ENCODE results near the gene SLIT3.

The SLIT3 gene

GRCh38 chr5:169256191-169256590 lies 44.7 kb downstream of the SLIT3 start:
- H3K4me3 ChIP-seq (replicated peaks; ENCODE audit: low read depth, low read length) = no peak overlapping the region
- no peaks in the 10 kb centered on the region for H3K27me3 ChIP-seq (replicated peaks; ENCODE audit: control insufficient read depth, insufficient read depth, low read length)
- no peaks in the 10 kb centered on the region for H3K36me3 ChIP-seq (ENCODE audit: control insufficient read depth, insufficient read depth, low read length)
- DNase-seq (ENCODE audit: extremely low read depth, insufficient read length) = no peak
- no peak for TF ChIP-seq CTCF (IDR thresholded peaks at IDR 0.05; ENCODE audit: insufficient read depth, low read length, poor library complexity, severe bottlenecking)

GRCh38 chr5:169253071-169253470 lies 47.9 kb downstream of the SLIT3 start:
- no peak for TF ChIP-seq CTCF (IDR thresholded peaks at IDR 0.05; ENCODE audit: insufficient read depth, low read length, poor library complexity, severe bottlenecking)
- H3K4me3 ChIP-seq (replicated peaks; ENCODE audit: low read depth, low read length) = no peak overlapping the region
- no peaks in the 10 kb centered on the region for H3K36me3 ChIP-seq (ENCODE audit: control insufficient read depth, insufficient read depth, low read length)
- no peak for DNase-seq (ENCODE audit: extremely low read depth, insufficient read length)
- peaks cover 1% of the 10 kb centered on the region; the same call in 1 of the 2 replicates for H3K27me3 ChIP-seq (replicated peaks; ENCODE audit: control insufficient read depth, insufficient read depth, low read length)

- DNase-seq (ENCODE audit: extremely low read depth, insufficient read length) = no peak
- peaks cover 1% of the 10 kb centered on the region; the same call in 1 of the 2 replicates for H3K27me3 ChIP-seq (replicated peaks; ENCODE audit: control insufficient read depth, insufficient read depth, low read length)
- no peak for TF ChIP-seq CTCF (IDR thresholded peaks at IDR 0.05; ENCODE audit: insufficient read depth, low read length, poor library complexity, severe bottlenecking)
- H3K4me3 ChIP-seq (replicated peaks; ENCODE audit: low read depth, low read length) = no peak overlapping the region
- no peaks in the 10 kb centered on the region for H3K36me3 ChIP-seq (ENCODE audit: control insufficient read depth, insufficient read depth, low read length)
Observed at GRCh38 chr5:169251333-169252084, 49.4 kb downstream of the SLIT3 start.

- TF ChIP-seq CTCF (IDR thresholded peaks at IDR 0.05; ENCODE audit: insufficient read depth, low read length, poor library complexity, severe bottlenecking) = no peak
- DNase-seq (ENCODE audit: extremely low read depth, insufficient read length) = no peak
Observed at GRCh38 chr5:169250887-169251286, 50.1 kb downstream of the SLIT3 start.

GRCh38 chr5:169248996-169249395 lies 51.9 kb downstream of the SLIT3 start:
- no peak for TF ChIP-seq CTCF (IDR thresholded peaks at IDR 0.05; ENCODE audit: insufficient read depth, low read length, poor library complexity, severe bottlenecking)
- DNase-seq (ENCODE audit: extremely low read depth, insufficient read length) = no peak
- Histone ChIP-seq H3K27me3 (replicated peaks; ENCODE audit: control insufficient read depth, insufficient read depth, low read length) (peaks cover 1% of the 10 kb centered on the region; the same call in 1 of the 2 replicates), H3K36me3 (ENCODE audit: control insufficient read depth, insufficient read depth, low read length) (no peaks in the 10 kb centered on the region), H3K4me3 (replicated peaks; ENCODE audit: low read depth, low read length) (no peak overlapping the region)

More at GRCh38 chr5:169250887-169251286, 50.1 kb downstream of the SLIT3 start:
- Histone ChIP-seq H3K36me3 (ENCODE audit: control insufficient read depth, insufficient read depth, low read length) (no peaks in the 10 kb centered on the region), H3K27me3 (replicated peaks; ENCODE audit: control insufficient read depth, insufficient read depth, low read length) (peaks cover 1% of the 10 kb centered on the region; the same call in 1 of the 2 replicates), H3K4me3 (replicated peaks; ENCODE audit: low read depth, low read length) (no peak overlapping the region)

Data from GM06990 (cell line).